ENCODE results near the gene ZNF287. TPM values are rescaled to one million over a fixed set of nuclear protein-coding genes. Genes with fewer than 3 reads are reported as not detected.

The ZNF287 gene
- total RNA-seq, 4 donors from 2014 or later = 0.70 to 8.8 (median 3.7) TPM

- no peaks in the 10 kb centered on the region for H3K9me3 ChIP-seq
- no peak for DNase-seq
- H3K36me3 ChIP-seq = no peaks in the 10 kb centered on the region
- TF ChIP-seq CTCF (IDR thresholded peaks at IDR 0.05) (no peak), POLR2A (IDR thresholded peaks at IDR 0.05) (no peak)
- peaks cover 0 to 14% (median 0%) of the 10 kb centered on the region in 4 donors for H3K4me1 ChIP-seq
- no peak overlapping the region for H3K4me3 ChIP-seq
- H3K27ac ChIP-seq = no peak overlapping the region
- no peaks in the 10 kb centered on the region for H3K27me3 ChIP-seq
Measured at GRCh38 chr17:16506188-16506587, 62.8 kb downstream of the ZNF287 start.

- H3K9me3 ChIP-seq = no peaks in the 10 kb centered on the region
- no peak for DNase-seq
- TF ChIP-seq CTCF (IDR thresholded peaks at IDR 0.05) = no peak
- peak in 1 of 2 donors; percentile 14 for TF ChIP-seq POLR2A (IDR thresholded peaks at IDR 0.05)
- H3K4me1 ChIP-seq = peaks cover 0 to 14% (median 0%) of the 10 kb centered on the region in 4 donors
- H3K4me3 ChIP-seq = no peak overlapping the region
- H3K36me3 ChIP-seq = no peaks in the 10 kb centered on the region
- H3K27ac ChIP-seq = peak overlapping the region in 2 of 4 donors; percentile 53 to 62
- H3K27me3 ChIP-seq = no peaks in the 10 kb centered on the region
Measured at GRCh38 chr17:16504984-16505383, 64.0 kb downstream of the ZNF287 start.

Other genes starting within 250 kb of the ZNF287 start
- gene CENPV, start 215.7 kb downstream of the ZNF287 start, total RNA-seq = 100 to 1,000 TPM in 1 of 4 donors, 10 to 100 TPM in 3; 49.0 to 109 (median 79.3) TPM
- gene UBB, start 188.1 kb downstream of the ZNF287 start, total RNA-seq = 100 to 1,000 TPM; 574 to 927 (median 633) TPM
- gene TRPV2, start 153.6 kb downstream of the ZNF287 start, total RNA-seq = 10 to 100 TPM in 2 of 4 donors, 1 to 10 TPM in 2; 3.9 to 19.0 (median 7.7) TPM
- 100 to 1,000 TPM in 3 of 4 donors, 10 to 100 TPM in 1; 48.7 to 213 (median 187) TPM for gene LRRC75A, start 77.0 kb downstream of the ZNF287 start, total RNA-seq
- 1 to 10 TPM in 3 of 4 donors, under 1 TPM in 1; 0.94 to 7.4 (median 2.4) TPM for gene ZNF624, start 84.6 kb upstream of the ZNF287 start, total RNA-seq
- 1 to 10 TPM; 2.6 to 8.2 (median 4.9) TPM for gene CCDC144A, start 121.0 kb upstream of the ZNF287 start, total RNA-seq

Data from Peyer's patch (tissue), 4 donors.